ENCODE data around the gene TAF1C.

DNA sequence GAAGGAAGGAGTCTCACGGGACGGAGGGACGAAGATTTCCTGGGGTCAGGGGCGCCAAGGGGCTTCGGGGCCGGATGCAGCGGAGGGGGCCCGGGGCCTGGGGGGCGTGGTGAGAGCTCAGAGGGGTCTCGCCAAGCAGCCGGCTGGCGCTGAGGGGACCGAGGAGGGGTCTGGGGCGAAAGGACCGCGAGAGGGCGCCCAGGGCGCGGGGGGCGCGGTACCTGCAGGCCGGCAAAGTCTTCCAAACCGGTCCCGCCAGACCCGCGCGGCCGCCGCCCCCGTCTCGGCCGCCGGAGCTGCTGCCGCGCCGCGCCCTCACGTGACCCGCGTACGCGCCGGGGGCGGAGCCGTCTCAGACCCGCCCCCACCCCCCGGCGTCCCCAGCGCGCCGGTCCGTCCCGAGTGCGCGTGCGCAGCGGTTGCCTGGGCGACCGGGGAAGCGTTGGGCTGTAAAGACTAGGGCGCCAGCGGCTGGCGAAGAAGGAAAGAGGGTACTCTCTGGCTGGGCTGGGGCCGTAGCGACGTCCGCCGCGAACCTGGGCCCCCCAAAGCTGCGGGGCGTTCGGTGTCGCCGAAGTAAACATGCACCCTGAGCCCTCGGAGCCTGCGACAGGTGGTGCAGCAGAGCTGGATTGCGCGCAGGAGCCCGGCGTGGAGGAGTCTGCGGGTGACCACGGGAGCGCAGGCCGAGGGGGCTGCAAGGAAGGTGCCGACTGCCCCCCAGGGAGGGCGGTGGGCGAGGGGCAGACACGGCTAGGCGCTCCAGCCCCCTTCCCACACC is 41.8 kb downstream of the TAF1C start, which contains the start of the genes DNAAF1 and HSDL1:
- no peak for TF ChIP-seq JUN (IDR thresholded peaks at IDR 0.05; ENCODE audit: borderline replicate concordance, insufficient read depth, insufficient read length, low read depth)
- no peak for TF ChIP-seq CTCF (IDR thresholded peaks at IDR 0.05; ENCODE audit: extremely low read depth in 1 of 2, insufficient read depth in 1 of 2, low read depth in 1 of 2, low read length in 2 of 2)
- no peak for TF ChIP-seq POLR2A (IDR thresholded peaks at IDR 0.05; ENCODE audit: low read depth, low read length)
- peak; percentile 79 for TF ChIP-seq POLR2AphosphoS5 (IDR thresholded peaks at IDR 0.05; ENCODE audit: insufficient read depth, low read depth, low read length)
- TF ChIP-seq, protein P1, sequence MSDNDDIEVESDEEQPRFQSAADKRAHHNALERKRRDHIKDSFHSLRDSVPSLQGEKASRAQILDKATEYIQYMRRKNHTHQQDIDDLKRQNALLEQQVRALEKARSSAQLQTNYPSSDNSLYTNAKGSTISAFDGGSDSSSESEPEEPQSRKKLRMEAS (IDR thresholded peaks at IDR 0.05; ENCODE audit: insufficient read depth, insufficient read length): peak; percentile 76
- TF ChIP-seq EZH2 (IDR thresholded peaks at IDR 0.05; ENCODE audit: borderline replicate concordance, low read depth, low read length, severe bottlenecking): no peak

Data from endothelial cell of umbilical vein (primary cell).